Right ventricle myocardium inferior (tissue), 1 donor: ENCODE measurements around the gene APBA1. TPM values are rescaled to one million over a fixed set of nuclear protein-coding genes. Genes with fewer than 3 reads are reported as not detected.

ENCODE experiments used
- total RNA-seq: library from RNA; stranded (reverse); fragmentation: NEBNext Ultra II Directional; extraction: Animal tissue kit (Norgen Biotek cat#: 25700); gene quantifications from one replicate; pipeline ENCODE4 v1.2.1, GENCODE V29; 2021
- donor health status: DM: no; HTN: yes; CAD: no; lungs with severe emphysema.

The APBA1 gene
- total RNA-seq, 1 donor from 2014 or later = 2.8 TPM

Other genes with a start within 250 kb of the APBA1 start
- gene PTAR1, start 87.6 kb upstream of the APBA1 start, total RNA-seq = 24.2 TPM
- gene CFAP95, start 148.4 kb upstream of the APBA1 start, total RNA-seq = 0.43 TPM